SU-DHL-6 (cell line): Measurements from ENCODE around the gene LRRC23.
A peak's percentile ranks its signal among the peaks of the same experiment; 100 is the strongest.

ENCODE experiments used
- H2AFZ ChIP-seq: fragments of 200-600 bp; sonication (generic); 2 replicates; pipeline ENCODE4 v1.6.1; 2014; ENCODE audit warnings: low read depth, mild to moderate bottlenecking, moderate library complexity, mixed read lengths, antibody characterized with exemption, low read length; ENCODE audit not compliant: severe bottlenecking
- H3F3A ChIP-seq: fragments of 200-600 bp; shearing (Covaris generic); 2 replicates; pipeline ENCODE4 v1.6.0; 2016; ENCODE audit warnings: antibody characterized with exemption, mild to moderate bottlenecking; ENCODE audit not compliant: insufficient read depth
- H3K27ac ChIP-seq: fragments of 200-600 bp; sonication (generic); 2 replicates; pipeline ENCODE4 v1.5.1; 2016; ENCODE audit warnings: low read depth, mild to moderate bottlenecking, low read length, moderate library complexity, mixed read lengths
- H3K27me3 ChIP-seq: fragments of 200-600 bp; sonication (generic), shearing (Covaris generic); 2 replicates; pipeline ENCODE4 v1.6.0; 2014; ENCODE audit warnings: mild to moderate bottlenecking, low read length
- H3K36me3 ChIP-seq: fragments of 200-600 bp; sonication (generic); 2 replicates; pipeline ENCODE4 v1.6.1; 2014; ENCODE audit warnings: mild to moderate bottlenecking, low read length, mixed read lengths
- H3K4me2 ChIP-seq: fragments of 300-600, 200-600 bp; shearing (Covaris generic), sonication (generic); 2 replicates; pipeline ENCODE4 v1.6.0; 2014; ENCODE audit warnings: low read length, low read depth, mild to moderate bottlenecking; ENCODE audit not compliant: poor library complexity, severe bottlenecking
- H3K4me3 ChIP-seq: fragments of 200-600 bp; sonication (generic); 2 replicates; pipeline ENCODE4 v1.5.1; 2014; ENCODE audit warnings: antibody characterized with exemption, low read length, mild to moderate bottlenecking, mixed read lengths; ENCODE audit not compliant: insufficient read depth, poor library complexity, severe bottlenecking
- H3K79me2 ChIP-seq: fragments of 200-600 bp; sonication (generic); 2 replicates; pipeline ENCODE4 v1.6.1; 2014; ENCODE audit warnings: mild to moderate bottlenecking, low read length, moderate library complexity; ENCODE audit not compliant: insufficient read depth
- H3K9ac ChIP-seq: fragments of 200-600 bp; sonication (generic); 2 replicates; pipeline ENCODE4 v1.7.0; 2014; ENCODE audit warnings: mild to moderate bottlenecking, low read length
- H3K9me2 ChIP-seq: fragments of 200-600 bp; sonication (generic); replicated peaks from 2 replicates; pipeline ENCODE4 v1.6.1; 2014; ENCODE audit warnings: low read length; ENCODE audit not compliant: insufficient read depth
- H3K9me3 ChIP-seq: fragments of 200-600 bp; sonication (generic); 2 replicates; pipeline ENCODE4 v1.6.1; 2014; ENCODE audit warnings: low read length, mixed read lengths; ENCODE audit not compliant: insufficient read depth
- H4K20me1 ChIP-seq: fragments of 200-600 bp; sonication (generic); 2 replicates; pipeline ENCODE4 v1.6.1; 2014; ENCODE audit warnings: low read depth, mild to moderate bottlenecking, antibody characterized with exemption, low read length, moderate library complexity, mixed read lengths
- CTCF ChIP-seq: fragments of 200-600 bp; sonication (generic); IDR thresholded peaks from one replicate; pipeline ENCODE4 v1.5.1; 2017; ENCODE audit warnings: antibody characterized with exemption, mild to moderate bottlenecking, low read length, moderate library complexity; ENCODE audit not compliant: insufficient read depth, poor library complexity, severe bottlenecking
- EZH2phosphoT487 ChIP-seq: fragments of 200-600 bp; sonication (generic), shearing (Covaris generic); conservative IDR thresholded peaks from 2 replicates; pipeline ENCODE4 v1.6.1; 2018; ENCODE audit warnings: mild to moderate bottlenecking, antibody characterized with exemption, low read length, moderate library complexity, mixed read lengths

The LRRC23 gene

GRCh38 chr12:6932766-6933165 lies 28.1 kb downstream of the LRRC23 start:
- Histone ChIP-seq H3K9ac (no peak overlapping the region), H3K4me3 (no peak overlapping the region), H2AFZ (no peak overlapping the region), H4K20me1 (no peaks in the 10 kb centered on the region), H3K27me3 (no peaks in the 10 kb centered on the region), H3K79me2 (no peaks in the 10 kb centered on the region), H3K27ac (no peak overlapping the region), H3K9me3 (no peaks in the 10 kb centered on the region), H3K4me2 (no peak overlapping the region), H3K9me2 (no peaks in the 10 kb centered on the region), H3K36me3 (no peaks in the 10 kb centered on the region), H3F3A (peaks cover 8% of the 10 kb centered on the region; the same call in 1 of the 2 replicates)
- TF ChIP-seq CTCF (no peak), EZH2phosphoT487 (no peak)

- Histone ChIP-seq H2AFZ (no peak overlapping the region), H3K4me2 (no peak overlapping the region), H3K9ac (no peak overlapping the region), H3K4me3 (no peak overlapping the region), H3K36me3 (no peaks in the 10 kb centered on the region), H3F3A (peaks cover 8% of the 10 kb centered on the region; the same call in 1 of the 2 replicates), H3K27me3 (no peaks in the 10 kb centered on the region), H3K9me2 (no peaks in the 10 kb centered on the region), H3K27ac (no peak overlapping the region), H3K9me3 (no peaks in the 10 kb centered on the region), H3K79me2 (no peaks in the 10 kb centered on the region), H4K20me1 (no peaks in the 10 kb centered on the region)
- TF ChIP-seq EZH2phosphoT487 (no peak), CTCF (no peak)
Observed at GRCh38 chr12:6934110-6934509, 29.5 kb downstream of the LRRC23 start.

- Histone ChIP-seq H3K36me3 (no peaks in the 10 kb centered on the region), H3K9me3 (no peaks in the 10 kb centered on the region), H3K9ac (0 out of 2 replicates have a peak overlapping the region, but pooled peaks have one; percentile 92), H3F3A (peaks cover 8% of the 10 kb centered on the region; the same call in 1 of the 2 replicates), H2AFZ (no peak overlapping the region), H3K4me2 (no peak overlapping the region), H3K27me3 (no peaks in the 10 kb centered on the region), H3K27ac (no peak overlapping the region), H3K79me2 (no peaks in the 10 kb centered on the region), H3K4me3 (no peak overlapping the region), H4K20me1 (no peaks in the 10 kb centered on the region), H3K9me2 (no peaks in the 10 kb centered on the region)
- TF ChIP-seq EZH2phosphoT487 = no peak
- no peak for TF ChIP-seq CTCF
Observed at GRCh38 chr12:6935371-6936193, 31.0 kb downstream of the LRRC23 start.
